K562 (cell line): Measurements from ENCODE around the gene GP1BB. TPM values are rescaled to one million over a fixed set of nuclear protein-coding genes. Genes with fewer than 3 reads are reported as not detected.
A peak's percentile ranks its signal among the peaks of the same experiment; 100 is the strongest.

ENCODE experiments used
- ATAC-seq: fragments of 200-7000 bp; cut with Tn5 transposase; 3 replicates; pipeline ENCODE4 v1.9.1; 2020; ENCODE audit warnings: moderate library complexity
- BruUV-seq: library from RNA; stranded (reverse); fragments of 400-500 nt; replicated peaks from 2 replicates; lab custom pipeline; 2021; lab: Mats Ljungman, UMichigan
- CTCF ChIA-PET: fragments of 300-600 bp; formaldehyde crosslinking; extraction: SDS; loops from one replicate; lab custom pipeline; 2021; ENCODE audit warnings: low intra/inter-chr PET ratio; lab: Yijun Ruan, JAX
- POLR2A ChIA-PET: fragments of 300-600, 350-650 bp; sonication (Branson Sonifier 250); formaldehyde crosslinking; extraction: SDS; loops from one replicate; lab custom pipeline; 2021; ENCODE audit warnings: antibody characterized with exemption, inconsistent platforms; lab: Yijun Ruan, JAX
- DNase-seq, 4 experiments: peaks; one replicate each; pipeline versions ENCODE4 v3.0.0 to v3.0.0-alpha.2; 2011 to 2018; ENCODE audit warnings: low spot score in 3 of 4, mixed read lengths in 3 of 4; ENCODE audit errors: extremely low read depth in 1 of 4
- FAIRE-seq: peaks from 2 replicates; lab custom pipeline; 2011; peaks lifted over from hg19 to GRCh38; lab: Jason Lieb, UNC
- H2AFZ ChIP-seq: 2 replicates; pipeline ENCODE4 v1.6.0; 2011; ENCODE audit warnings: low read depth, low read length, control low read depth, inconsistent platforms
- H3K27ac ChIP-seq: fragments of 200-600 bp; 3 replicates; pipeline ENCODE4 v1.8.0; 2011; ENCODE audit warnings: low read depth, mild to moderate bottlenecking, control low read depth, inconsistent platforms, low read length, moderate library complexity, mixed read lengths; ENCODE audit errors: extremely low read depth
- H3K27me3 ChIP-seq, 2 experiments: fragments of 300-600 bp in 1 of 2; 2 replicates in 1 of 2; 3 replicates in 1 of 2; pipeline versions ENCODE4 v1.6.0 to v1.8.0; 2011; ENCODE audit warnings: inconsistent platforms in 2 of 2, low read length in 2 of 2, mild to moderate bottlenecking in 1 of 2, mixed read lengths in 1 of 2, moderate library complexity in 1 of 2; ENCODE audit not compliant: control insufficient read depth in 2 of 2, insufficient read depth in 2 of 2
- H3K36me3 ChIP-seq: fragments of 300-600 bp; 3 replicates; pipeline ENCODE4 v1.8.0; 2011; ENCODE audit warnings: mild to moderate bottlenecking, low read length, inconsistent platforms; ENCODE audit not compliant: control insufficient read depth, insufficient read depth
- H3K4me1 ChIP-seq, 2 experiments: fragments of 200-600 bp in 1 of 2; replicated peaks in 1 of 2; 2 replicates in 1 of 2; 3 replicates in 1 of 2; pipeline versions ENCODE4 v1.5.1 to v1.8.0; 2011; ENCODE audit warnings: inconsistent platforms in 2 of 2, low read length in 2 of 2, mild to moderate bottlenecking in 1 of 2, mixed read lengths in 1 of 2, moderate library complexity in 1 of 2; ENCODE audit not compliant: control insufficient read depth in 2 of 2, insufficient read depth in 2 of 2
- H3K4me2 ChIP-seq: 2 replicates; pipeline ENCODE4 v1.6.1; 2011; ENCODE audit warnings: low read length, control low read depth, inconsistent platforms, mixed read lengths; ENCODE audit not compliant: insufficient read depth
- H3K4me3 ChIP-seq: fragments of 200-600 bp; sonication (generic), shearing (Covaris generic); 2 replicates; pipeline ENCODE4 v1.5.1; 2016; ENCODE audit warnings: control low read depth, inconsistent platforms
- H3K79me2 ChIP-seq: fragments of 200-600 bp; 3 replicates; pipeline ENCODE4 v1.8.0; 2011; ENCODE audit warnings: low read length, inconsistent platforms; ENCODE audit not compliant: control insufficient read depth, insufficient read depth
- H3K9ac ChIP-seq, 2 experiments: 2 replicates each; pipeline versions ENCODE4 v1.6.0 to v1.6.1; 2011; ENCODE audit warnings: low read depth in 2 of 2, low read length in 2 of 2, control low read depth in 1 of 2, inconsistent platforms in 1 of 2, mild to moderate bottlenecking in 1 of 2, mixed read lengths in 1 of 2; ENCODE audit not compliant: insufficient read depth in 1 of 2
- H3K9me1 ChIP-seq: one replicate; pipeline ENCODE4 v1.6.0; 2011; ENCODE audit warnings: inconsistent platforms, mild to moderate bottlenecking, low read length, moderate library complexity; ENCODE audit not compliant: control insufficient read depth, insufficient read depth
- H3K9me3 ChIP-seq: replicated peaks from 2 replicates; pipeline ENCODE4 v1.5.1; 2011; ENCODE audit warnings: low read depth, low read length, inconsistent platforms; ENCODE audit not compliant: control insufficient read depth, insufficient read depth
- H4K20me1 ChIP-seq: replicated peaks from 2 replicates; pipeline ENCODE4 v1.6.1; 2011; ENCODE audit warnings: low read length, inconsistent platforms, mixed read lengths; ENCODE audit not compliant: control insufficient read depth, insufficient read depth
- BCOR ChIP-seq: fragments of 450-650 bp; IDR thresholded peaks from 2 replicates; pipeline ENCODE4 v1.6.1; 2016
- E2F1 ChIP-seq: sonication (generic); formaldehyde crosslinking; IDR thresholded peaks from 2 replicates; pipeline ENCODE4 v1.8.1; 2023; ENCODE audit warnings: mild to moderate bottlenecking, missing genetic modification reagents, moderate library complexity
- HDAC1 ChIP-seq, 2 experiments: fragments of 450-650 bp; IDR thresholded peaks; 2 replicates each; pipeline ENCODE4 v1.6.1; 2016 to 2017; ENCODE audit warnings: inconsistent platforms in 1 of 2, mild to moderate bottlenecking in 1 of 2, moderate library complexity in 1 of 2
- MITF ChIP-seq: IDR thresholded peaks from 2 replicates; pipeline ENCODE4 v1.6.1; 2014; ENCODE audit warnings: antibody characterized with exemption
- MXD1 ChIP-seq: fragments of 250-450 bp; sonication (Bioruptor Pico); IDR thresholded peaks from 2 replicates; pipeline ENCODE4 v1.8.0; 2021; ENCODE audit warnings: borderline replicate concordance, mild to moderate bottlenecking, moderate library complexity; ENCODE audit not compliant: poor library complexity, severe bottlenecking
- NELFE ChIP-seq: IDR thresholded peaks from 2 replicates; pipeline ENCODE4 v1.6.1; 2011; ENCODE audit warnings: mild to moderate bottlenecking; ENCODE audit not compliant: insufficient read depth, insufficient read length
- PYGO2 ChIP-seq: fragments of 450-650 bp; IDR thresholded peaks from 2 replicates; pipeline ENCODE4 v1.6.1; 2016; ENCODE audit warnings: mild to moderate bottlenecking, missing genetic modification characterization, moderate library complexity, missing compliant biosample characterization
- SAP30 ChIP-seq: fragments of 200-600 bp; sonication (generic); IDR thresholded peaks from 2 replicates; pipeline ENCODE4 v1.6.1; 2012; ENCODE audit warnings: borderline replicate concordance, low read depth, mild to moderate bottlenecking, moderate library complexity, low read length, control low read depth, inconsistent platforms; ENCODE audit not compliant: insufficient read depth, poor library complexity, severe bottlenecking
- TAF15 ChIP-seq: fragments of 200-400 bp; formaldehyde crosslinking; IDR thresholded peaks from 2 replicates; pipeline ENCODE4 v1.6.1; 2017; ENCODE audit warnings: mild to moderate bottlenecking, low read depth, low read length, moderate library complexity
- THAP12 ChIP-seq: fragments of 250-450 bp; sonication (Bioruptor Pico); IDR thresholded peaks from 2 replicates; pipeline ENCODE4 v1.9.0; 2021; ENCODE audit warnings: mild to moderate bottlenecking, inconsistent platforms
- XRCC3 ChIP-seq: fragments of 450-650 bp; IDR thresholded peaks from 2 replicates; pipeline ENCODE4 v1.6.1; 2017; ENCODE audit warnings: mild to moderate bottlenecking, moderate library complexity
- ZBTB7A ChIP-seq: IDR thresholded peaks from 2 replicates; pipeline ENCODE4 v1.6.1; 2011; ENCODE audit warnings: low read depth, mild to moderate bottlenecking, low read length, moderate library complexity, borderline replicate concordance; ENCODE audit not compliant: control insufficient read depth
- ZNF146 ChIP-seq: IDR thresholded peaks from one replicate; pipeline ENCODE4 v1.6.1; 2018; ENCODE audit warnings: missing compliant biosample characterization; ENCODE audit not compliant: unreplicated experiment
- ZNF174 ChIP-seq: fragments of 250-450 bp; sonication (Bioruptor Pico); IDR thresholded peaks from 2 replicates; pipeline ENCODE4 v1.4.0; 2020; ENCODE audit warnings: mild to moderate bottlenecking
- WGBS: fragments of 100-300 bp; shearing (Covaris generic); methylation state at CpG from one replicate; pipeline ENCODE4 v1.1.6; 2016; ENCODE audit warnings: low coverage, mixed read lengths; ENCODE audit not compliant: insufficient coverage; ENCODE audit errors: missing lambda C conversion rate; 5-methylcytosine and 5-hydroxymethylcytosine counted together
- in situ Hi-C: fragments of 300-500 bp; cut with MboI; formaldehyde crosslinking; loops from 4 replicates; pipeline ENCODE4 v1.15.0; 2018; ENCODE audit warnings: inconsistent platforms, mixed read lengths
- intact Hi-C: fragments of 100-400 bp; cut with micrococcal nuclease; formaldehyde crosslinking; loops from 2 replicates; pipeline ENCODE4 v1.14.2; 2022
- polyA plus RNA-seq, 8 experiments: library from polyadenylated mRNA; depleted of rRNA in 4 of 8; stranded (reverse) in 5 of 8; unstranded in 3 of 8; fragments of >200 nt; fragmentation: Nextera tagmentation in 2 of 8; fragmentation: Illumina TruSeq in 1 of 8; extraction: Ambion mirVana in 2 of 8; extraction: Trizol in 1 of 8; gene quantifications; 2 replicates each; pipeline versions ENCODE4 v1.2.1 to v1.2.3, GENCODE V29; 2011 to 2014; ENCODE audit warnings: inconsistent platforms in 1 of 8, missing spikeins in 1 of 8
- total RNA-seq, 7 experiments: library from RNA; depleted of rRNA in 6 of 7; stranded (reverse); fragments of >200 nt in 6 of 7; fragmentation: Illumina TruSeq in 2 of 7; extraction: Trizol in 2 of 7; gene quantifications; 2 replicates each; pipeline versions ENCODE4 v1.2.1 to v1.2.3, GENCODE V29; 2011 to 2021; ENCODE audit warnings: low replicate concordance in 1 of 7

Gene GP1BB
- total and polyA plus RNA-seq, 9 of the 15 experiments (the other 6 are each of a cell fraction or from before 2014, with no cell fraction given): 0.69 to 162 (median 2.8) TPM

GRCh38 chr22:19729507-19729906, 6.2 kb downstream of the GP1BB start:
- FAIRE-seq (no peak), DNase-seq (no peak), ATAC-seq (no peak)
- intact Hi-C loops: no loop called here
- H3K36me3 ChIP-seq: peaks cover 5% of the 10 kb centered on the region
- in situ Hi-C loops: loop anchor here (10.0 kb wide), 1 partner anchor 385 kb away; the partner anchor contains the start of genes RANBP1 and TRMT2A
- H3K4me1 ChIP-seq: peaks cover 16 to 66% of the 10 kb centered on the region in 2 experiments
- H3K4me2 ChIP-seq: no peak overlapping the region
- H3K9me1 ChIP-seq: peaks cover 2% of the 10 kb centered on the region
- WGBS: 70% methylated on average over 9 of the region's 9 CpGs
- POLR2A ChIA-PET: interaction anchor here (0.6 to 4.2 kb wide), 14 partner anchors 12 to 683 kb away, joined by 3 to 58 read pairs (median 6); partner anchors contain the start of genes GNB1L and RTL10
- no peak overlapping the region for H3K4me3 ChIP-seq
- H4K20me1 ChIP-seq: peaks cover 11% of the 10 kb centered on the region; the same call in 1 of the 2 replicates
- H3K9me3 ChIP-seq: 0 out of 2 replicates have a peak, but pooled peaks cover 2% of the 10 kb centered on the region
- H3K9ac ChIP-seq: peak overlapping the region in 1 of 2 experiments; percentile 87; a peak in 2 of 4 replicates
- H3K79me2 ChIP-seq: peaks cover 5% of the 10 kb centered on the region; the same call in 2 of the 3 replicates
- peaks cover 0 to 11% of the 10 kb centered on the region in 2 experiments; a peak in 2 of 5 replicates for H3K27me3 ChIP-seq
- no peak overlapping the region for H2AFZ ChIP-seq
- no TSS peak for BruUV-seq
- H3K27ac ChIP-seq: no peak overlapping the region
- CTCF ChIA-PET: interaction anchor here (0.7 to 5.6 kb wide), 5 partner anchors 24 to 284 kb away, joined by 3 to 156 read pairs (median 10); no protein-coding TSS in a partner anchor
- peak; percentile 57; the same call in 1 of the 2 replicates for TF ChIP-seq THAP12 (CRISPR knock-in tag)
- no peak for TF ChIP-seq E2F1
- 0 out of 2 replicates have a peak, but pooled peaks have one; percentile 64 for TF ChIP-seq TAF15
- no peak for TF ChIP-seq ZNF174 (CRISPR knock-in tag)
- no peak for TF ChIP-seq MITF
- 0 out of 2 replicates have a peak, but pooled peaks have one; percentile 9 for TF ChIP-seq ZBTB7A
- TF ChIP-seq NELFE: no peak
- no peak for TF ChIP-seq PYGO2 (tag)
- TF ChIP-seq HDAC1 (IDR thresholded peaks at IDR 0.05): 0 out of 4 replicates have a peak, but pooled peaks of 1 of the 2 experiments have one; percentile 7
- TF ChIP-seq XRCC3: no peak
- TF ChIP-seq ZNF146: no peak
- peak; percentile 7 for TF ChIP-seq SAP30
- peak; percentile 53 for TF ChIP-seq BCOR
- TF ChIP-seq MXD1 (CRISPR knock-in tag): no peak
